HepG2 (cell line): ENCODE data around the gene DEDD2. TPM values are rescaled to one million over a fixed set of nuclear protein-coding genes. Genes with fewer than 3 reads are reported as not detected.
A peak's percentile ranks its signal among the peaks of the same experiment; 100 is the strongest.

ENCODE experiments used
- ARID2 ChIP-seq: sonication (generic); formaldehyde crosslinking; IDR thresholded peaks from 2 replicates; pipeline ENCODE4 v1.8.1; 2022; ENCODE audit warnings: mild to moderate bottlenecking, missing genetic modification reagents, borderline replicate concordance
- CC2D1A ChIP-seq: sonication (generic); formaldehyde crosslinking; IDR thresholded peaks from 2 replicates; pipeline ENCODE4 v1.8.1; 2023; ENCODE audit warnings: mild to moderate bottlenecking, missing genetic modification reagents
- CHD4 ChIP-seq: fragments of 200-600 bp; sonication (generic); IDR thresholded peaks from 2 replicates; pipeline ENCODE4 v1.7.0; 2017; ENCODE audit warnings: mild to moderate bottlenecking, low read length, borderline replicate concordance
- DR1 ChIP-seq: sonication (generic); formaldehyde crosslinking; IDR thresholded peaks from 2 replicates; pipeline ENCODE4 v1.8.0; 2021; ENCODE audit warnings: mild to moderate bottlenecking, missing genetic modification reagents, inconsistent platforms
- FOXA1 ChIP-seq, 2 experiments: fragments of 450-650 bp in 1 of 2; sonication (generic) in 1 of 2; formaldehyde crosslinking in 1 of 2; IDR thresholded peaks; 2 replicates each; pipeline versions ENCODE4 v1.4.0 to v1.6.1; 2016 to 2020; ENCODE audit warnings: missing genetic modification reagents in 1 of 2
- HDAC2 ChIP-seq: sonication (generic); formaldehyde crosslinking; IDR thresholded peaks from 2 replicates; pipeline ENCODE4 v1.4.0; 2020; ENCODE audit warnings: missing genetic modification reagents
- HIC2 ChIP-seq: sonication (generic); formaldehyde crosslinking; IDR thresholded peaks from 2 replicates; pipeline ENCODE4 v1.9.0; 2022; ENCODE audit warnings: low read depth, missing genetic modification reagents
- HNRNPH1 ChIP-seq: fragments of 200-400 bp; formaldehyde crosslinking; optimal IDR thresholded peaks from 2 replicates; pipeline ENCODE3; 2017; ENCODE audit warnings: mild to moderate bottlenecking, low read depth, low read length
- HOXA5 ChIP-seq: sonication (generic); formaldehyde crosslinking; IDR thresholded peaks from 2 replicates; pipeline ENCODE4 v1.4.0; 2020; ENCODE audit warnings: missing genetic modification reagents
- IKZF5 ChIP-seq: IDR thresholded peaks from 2 replicates; pipeline ENCODE4 v1.6.1; 2018; ENCODE audit warnings: missing genetic modification reagents, mild to moderate bottlenecking, missing compliant biosample characterization
- SCMH1 ChIP-seq: sonication (generic); formaldehyde crosslinking; IDR thresholded peaks from 2 replicates; pipeline ENCODE4 v1.9.0; 2021; ENCODE audit warnings: missing genetic modification reagents, mild to moderate bottlenecking, borderline replicate concordance
- STAG1 ChIP-seq: sonication (generic); formaldehyde crosslinking; IDR thresholded peaks from 2 replicates; pipeline ENCODE4 v1.4.0; 2020; ENCODE audit warnings: missing genetic modification reagents
- TEAD3 ChIP-seq: optimal IDR thresholded peaks from 2 replicates; pipeline ENCODE3; 2016; ENCODE audit warnings: borderline replicate concordance
- TEF ChIP-seq: sonication (generic); formaldehyde crosslinking; IDR thresholded peaks from 2 replicates; pipeline ENCODE4 v1.5.0; 2020; ENCODE audit warnings: missing genetic modification reagents
- ZC3H13 ChIP-seq: sonication (generic); formaldehyde crosslinking; IDR thresholded peaks from 2 replicates; pipeline ENCODE4 v1.8.1; 2023; ENCODE audit warnings: mild to moderate bottlenecking, missing genetic modification reagents, moderate library complexity
- ZNF274 ChIP-seq: sonication (generic); formaldehyde crosslinking; IDR thresholded peaks from 2 replicates; pipeline ENCODE4 v1.5.1; 2020; ENCODE audit warnings: mild to moderate bottlenecking, missing genetic modification reagents
- ZNF432 ChIP-seq: sonication (generic); formaldehyde crosslinking; IDR thresholded peaks from 2 replicates; pipeline ENCODE4 v1.5.0; 2020; ENCODE audit warnings: missing genetic modification reagents, mild to moderate bottlenecking, borderline replicate concordance
- ZNF550 ChIP-seq: sonication (generic); formaldehyde crosslinking; IDR thresholded peaks from 2 replicates; pipeline ENCODE4 v1.4.0; 2020; ENCODE audit warnings: mild to moderate bottlenecking, missing genetic modification reagents, borderline replicate concordance
- ZNF674 ChIP-seq: sonication (generic); formaldehyde crosslinking; IDR thresholded peaks from 2 replicates; pipeline ENCODE4 v1.5.0; 2020; ENCODE audit warnings: low read depth, mild to moderate bottlenecking, missing genetic modification reagents
- ZNF691 ChIP-seq: sonication (generic); formaldehyde crosslinking; IDR thresholded peaks from 2 replicates; pipeline ENCODE4 v1.4.0; 2020; ENCODE audit warnings: missing genetic modification reagents, low read depth, mild to moderate bottlenecking, borderline replicate concordance
- ZNF816 ChIP-seq: sonication (generic); formaldehyde crosslinking; IDR thresholded peaks from 2 replicates; pipeline ENCODE4 v1.8.0; 2022; ENCODE audit warnings: missing genetic modification reagents, mild to moderate bottlenecking, borderline replicate concordance
- ZSCAN25 ChIP-seq: sonication (generic); formaldehyde crosslinking; IDR thresholded peaks from 2 replicates; pipeline ENCODE4 v1.8.0; 2022; ENCODE audit warnings: mild to moderate bottlenecking, missing genetic modification reagents
- polyA plus RNA-seq, 8 experiments: library from polyadenylated mRNA; depleted of rRNA in 3 of 8; stranded (reverse) in 7 of 8; unstranded in 1 of 8; fragments of >200 nt; fragmentation: Illumina TruSeq in 4 of 8; extraction: Trizol in 4 of 8; gene quantifications; 2 replicates each; pipeline versions ENCODE4 v1.2.1 to v1.2.3, GENCODE V29; 2011 to 2016; ENCODE audit warnings: low read depth in 4 of 8, missing spikeins in 1 of 8, mixed read lengths in 1 of 8; ENCODE audit not compliant: insufficient read depth in 1 of 8
- total RNA-seq, 5 experiments: library from RNA; depleted of rRNA; stranded (reverse); fragments of >200 nt; fragmentation: Illumina TruSeq; extraction: Trizol; gene quantifications; 2 replicates each; pipeline ENCODE4 v1.2.3, GENCODE V29; 2016; ENCODE audit warnings: low read depth in 1 of 5
- TF ChIP-seq, protein P1 (sequence below): sonication (generic); formaldehyde crosslinking; IDR thresholded peaks from 2 replicates; pipeline ENCODE4 v1.5.1; 2020; ENCODE audit warnings: missing genetic modification reagents, mild to moderate bottlenecking, borderline replicate concordance

DEDD2 gene
- total and polyA plus RNA-seq, 2 of the 13 experiments (the other 11 are each of a cell fraction or from before 2014, with no cell fraction given) = 19.2 to 24.7 TPM

GRCh38 chr19:42246143-42246921 lies 28.9 kb upstream of the DEDD2 start (continued):
- TF ChIP-seq ZNF674 (CRISPR knock-in tag) = no peak
- TF ChIP-seq ZC3H13 = peak; percentile 71; the same call in 1 of the 2 replicates
- no peak for TF ChIP-seq HIC2 (CRISPR knock-in tag)
- TF ChIP-seq TEAD3 (CRISPR knock-in tag) = peak; percentile 49
- no peak for TF ChIP-seq ZNF691
- TF ChIP-seq CHD4 = no peak
- no peak for TF ChIP-seq ARID2 (CRISPR knock-in tag)
- no peak for TF ChIP-seq ZNF274 (CRISPR knock-in tag)
- TF ChIP-seq HNRNPH1 = peak; percentile 82
- TF ChIP-seq DR1 (CRISPR knock-in tag) = no peak
- no peak for TF ChIP-seq ZNF550 (CRISPR knock-in tag)
- no peak for TF ChIP-seq HDAC2 (CRISPR knock-in tag)
- no peak for TF ChIP-seq SCMH1 (CRISPR knock-in tag)
- peak; percentile 74 for TF ChIP-seq STAG1 (CRISPR knock-in tag)
- TF ChIP-seq FOXA1 (IDR thresholded peaks at IDR 0.05) = no peak
- TF ChIP-seq FOXA1 (CRISPR knock-in tag; IDR thresholded peaks at IDR 0.05) = no peak
- peak; percentile 55; the same call in 1 of the 2 replicates for TF ChIP-seq HOXA5 (CRISPR knock-in tag)
- no peak for TF ChIP-seq ZSCAN25 (CRISPR knock-in tag)
- TF ChIP-seq TEF = no peak
- TF ChIP-seq ZNF432 (CRISPR knock-in tag) = no peak
- TF ChIP-seq ZNF816 = no peak
- no peak for TF ChIP-seq CC2D1A (CRISPR knock-in tag)
- no peak for TF ChIP-seq IKZF5 (CRISPR knock-in tag)
- TF ChIP-seq, protein P1, sequence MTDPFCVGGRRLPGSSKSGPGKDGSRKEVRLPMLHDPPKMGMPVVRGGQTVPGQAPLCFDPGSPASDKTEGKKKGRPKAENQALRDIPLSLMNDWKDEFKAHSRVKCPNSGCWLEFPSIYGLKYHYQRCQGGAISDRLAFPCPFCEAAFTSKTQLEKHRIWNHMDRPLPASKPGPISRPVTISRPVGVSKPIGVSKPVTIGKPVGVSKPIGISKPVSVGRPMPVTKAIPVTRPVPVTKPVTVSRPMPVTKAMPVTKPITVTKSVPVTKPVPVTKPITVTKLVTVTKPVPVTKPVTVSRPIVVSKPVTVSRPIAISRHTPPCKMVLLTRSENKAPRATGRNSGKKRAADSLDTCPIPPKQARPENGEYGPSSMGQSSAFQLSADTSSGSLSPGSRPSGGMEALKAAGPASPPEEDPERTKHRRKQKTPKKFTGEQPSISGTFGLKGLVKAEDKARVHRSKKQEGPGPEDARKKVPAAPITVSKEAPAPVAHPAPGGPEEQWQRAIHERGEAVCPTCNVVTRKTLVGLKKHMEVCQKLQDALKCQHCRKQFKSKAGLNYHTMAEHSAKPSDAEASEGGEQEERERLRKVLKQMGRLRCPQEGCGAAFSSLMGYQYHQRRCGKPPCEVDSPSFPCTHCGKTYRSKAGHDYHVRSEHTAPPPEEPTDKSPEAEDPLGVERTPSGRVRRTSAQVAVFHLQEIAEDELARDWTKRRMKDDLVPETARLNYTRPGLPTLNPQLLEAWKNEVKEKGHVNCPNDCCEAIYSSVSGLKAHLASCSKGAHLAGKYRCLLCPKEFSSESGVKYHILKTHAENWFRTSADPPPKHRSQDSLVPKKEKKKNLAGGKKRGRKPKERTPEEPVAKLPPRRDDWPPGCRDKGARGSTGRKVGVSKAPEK (CRISPR knock-in tag) = no peak
